Astrocyte of the cerebellum (primary cell): Measurements from ENCODE around the gene ETV4.
A peak's percentile ranks its signal among the peaks of the same experiment; 100 is the strongest.

Experiments
- DNase-seq: peaks from one replicate; pipeline ENCODE4 v3.0.0-alpha.2; 2011; ENCODE audit warnings: low read depth
- H3K4me3 ChIP-seq: 2 replicates; pipeline ENCODE4 v1.5.1; 2011; ENCODE audit warnings: mild to moderate bottlenecking, low read depth, low read length, moderate library complexity
- CTCF ChIP-seq: IDR thresholded peaks from 2 replicates; pipeline ENCODE4 v1.5.1; 2012; ENCODE audit warnings: low read length, low read depth, moderate library complexity, mild to moderate bottlenecking; ENCODE audit errors: missing control alignments
- in situ Hi-C: cut with HindIII; loops from 2 replicates; pipeline ENCODE4 v1.10.0; 2017; ENCODE audit warnings: low sequenced_read_pairs

ETV4 gene

GRCh38 chr17:43546319-43547188, at the start of gene ETV4:
ETV4 (minus strand) TSS chr17:43546340; CDS start chr17:43545617, 723 bp downstream.
- DNase-seq, result peak; percentile 75
- TF ChIP-seq CTCF, result no peak
- in situ Hi-C loops, result no loop called here
- H3K4me3 ChIP-seq, result peak within 1 kb of the TSS; percentile 52

- H3K4me3 ChIP-seq, result no peak overlapping the region
- TF ChIP-seq CTCF, result no peak
- DNase-seq, result no peak
- in situ Hi-C loops, result no loop called here
Observed at GRCh38 chr17:43595466-43595865, 49.3 kb upstream of the ETV4 start.

GRCh38 chr17:43591779-43592562, 45.8 kb upstream of the ETV4 start:
- no peak overlapping the region for H3K4me3 ChIP-seq
- peak; percentile 63 for DNase-seq
- no peak for TF ChIP-seq CTCF
- in situ Hi-C loops, result no loop called here

- no peak for DNase-seq
- in situ Hi-C loops, result no loop called here
- TF ChIP-seq CTCF, result no peak
Observed at GRCh38 chr17:43591001-43591400, 44.9 kb upstream of the ETV4 start.

GRCh38 chr17:43588664-43589435, 42.7 kb upstream of the ETV4 start:
- in situ Hi-C loops, result loop anchor here (10.0 kb wide), 1 partner anchor 166 kb away; the partner anchor contains the start of gene SOST
- DNase-seq, result no peak
- TF ChIP-seq CTCF, result no peak
- no peak overlapping the region for H3K4me3 ChIP-seq

More at GRCh38 chr17:43591001-43591400, 44.9 kb upstream of the ETV4 start:
- no peak overlapping the region for H3K4me3 ChIP-seq

- TF ChIP-seq CTCF, result no peak
- no peak for DNase-seq
- in situ Hi-C loops, result loop anchor here (10.0 kb wide), 1 partner anchor 167 kb away; the partner anchor contains the start of gene SOST
- H3K4me3 ChIP-seq, result no peak overlapping the region
Observed at GRCh38 chr17:43588121-43588520, 42.0 kb upstream of the ETV4 start.
